HPDE6-E6E7 (cell line): ENCODE results near the gene FNBP1.

ENCODE experiments used
- DNase-seq: peaks from one replicate; pipeline ENCODE4 v3.0.0; 2011; ENCODE audit warnings: missing footprints; ENCODE audit errors: extremely low spot score

The FNBP1 gene

GRCh38 chr9:129889941-129890717 is 152.9 kb downstream of the FNBP1 start:
- no peak for DNase-seq

- DNase-seq, result no peak
Measured at GRCh38 chr9:129889122-129889940, 153.7 kb downstream of the FNBP1 start.

- DNase-seq, result no peak
Measured at GRCh38 chr9:129888293-129889121, 154.5 kb downstream of the FNBP1 start.

- DNase-seq, result no peak
Measured at GRCh38 chr9:129887334-129888292, 155.4 kb downstream of the FNBP1 start.

- no peak for DNase-seq
Measured at GRCh38 chr9:129886226-129887174, 156.5 kb downstream of the FNBP1 start.

- peak; percentile 95 for DNase-seq
Measured at GRCh38 chr9:129885670-129886106, 157.3 kb downstream of the FNBP1 start.

- DNase-seq, result no peak
Measured at GRCh38 chr9:129885018-129885669, 157.8 kb downstream of the FNBP1 start.

GRCh38 chr9:129884220-129885017 is 158.6 kb downstream of the FNBP1 start:
- peak; percentile 74 for DNase-seq

GRCh38 chr9:129881547-129882324 is 161.3 kb downstream of the FNBP1 start:
- no peak for DNase-seq

- no peak for DNase-seq
Measured at GRCh38 chr9:129880654-129881546, 162.1 kb downstream of the FNBP1 start.

GRCh38 chr9:129879991-129880653 is 162.9 kb downstream of the FNBP1 start:
- DNase-seq, result no peak

- DNase-seq, result no peak
Measured at GRCh38 chr9:129879103-129879699, 163.8 kb downstream of the FNBP1 start.

GRCh38 chr9:129878291-129878690 is 164.7 kb downstream of the FNBP1 start:
- DNase-seq, result no peak

- DNase-seq, result no peak
Measured at GRCh38 chr9:129876815-129877214, 166.2 kb downstream of the FNBP1 start.

- DNase-seq, result no peak
Measured at GRCh38 chr9:129875687-129876395, 167.1 kb downstream of the FNBP1 start.
